CD4-positive, alpha-beta T cell treated with Interleukin-4 for 1 hour (primary cell): ENCODE data around the gene SLC25A6.
"Not testable (repeated sequence)": the region's sequence is repeated elsewhere in the genome, so short reads cannot be mapped to it uniquely, and the experiment has no call there.

Experiments used
- DNase-seq, 2 donors: peaks; one replicate each; pipeline ENCODE4 v3.0.0-alpha.2; 2020 to 2022

The SLC25A6 gene

DNA sequence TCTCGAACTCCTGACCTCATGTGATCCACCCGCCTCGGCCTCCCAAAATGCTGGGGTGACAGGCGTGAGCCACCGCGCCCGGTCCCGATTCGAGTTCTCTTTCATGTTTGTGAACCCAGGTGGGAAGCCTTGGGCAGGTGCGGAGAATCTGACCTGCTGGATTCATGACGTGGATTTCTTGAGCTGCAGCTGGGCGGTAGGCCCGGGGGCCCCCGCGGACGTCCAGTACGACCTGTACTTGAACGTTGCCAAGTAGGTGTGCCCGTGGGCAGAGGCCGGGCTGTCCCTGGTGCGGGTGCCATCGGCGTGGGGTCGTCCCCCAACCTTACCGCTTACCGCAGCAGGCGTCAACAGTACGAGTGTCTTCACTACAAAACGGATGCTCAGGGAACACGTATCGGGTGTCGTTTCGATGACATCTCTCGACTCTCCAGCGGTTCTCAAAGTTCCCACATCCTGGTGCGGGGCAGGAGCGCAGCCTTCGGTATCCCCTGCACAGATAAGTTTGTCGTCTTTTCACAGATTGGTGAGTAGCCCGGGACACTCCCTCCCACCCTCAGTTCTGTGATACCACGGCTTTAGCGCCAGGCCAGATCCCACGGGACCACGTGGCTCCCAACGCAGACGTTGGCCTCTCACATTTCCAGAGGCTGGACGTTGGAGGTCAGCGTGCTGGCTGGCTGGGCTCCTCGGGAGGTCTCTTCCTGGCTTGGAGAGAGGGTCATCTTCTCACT lies 39.8 kb downstream of the SLC25A6 start:
- DNase-seq, result no peak

DNA sequence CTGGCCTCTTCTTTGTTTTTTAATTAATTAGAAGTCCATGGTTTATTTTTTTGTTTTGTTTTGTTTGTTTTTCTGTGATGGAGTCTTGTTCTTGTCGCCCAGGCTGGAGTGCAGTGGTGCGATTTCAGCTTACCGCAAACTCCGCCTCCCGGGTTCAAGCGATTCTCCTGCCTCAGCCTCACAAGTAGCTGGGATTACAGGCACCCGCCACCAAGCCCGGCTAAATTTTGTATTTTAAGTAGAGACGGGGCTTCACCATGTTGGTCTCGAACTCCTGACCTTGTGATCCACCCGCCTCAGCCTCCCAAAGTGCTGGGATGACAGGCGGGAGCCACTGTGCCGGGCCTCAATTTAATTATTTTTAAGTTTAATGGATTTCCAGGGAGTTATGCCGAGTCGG lies 42.3 kb downstream of the SLC25A6 start:
- not testable (repeated sequence) for DNase-seq

DNA sequence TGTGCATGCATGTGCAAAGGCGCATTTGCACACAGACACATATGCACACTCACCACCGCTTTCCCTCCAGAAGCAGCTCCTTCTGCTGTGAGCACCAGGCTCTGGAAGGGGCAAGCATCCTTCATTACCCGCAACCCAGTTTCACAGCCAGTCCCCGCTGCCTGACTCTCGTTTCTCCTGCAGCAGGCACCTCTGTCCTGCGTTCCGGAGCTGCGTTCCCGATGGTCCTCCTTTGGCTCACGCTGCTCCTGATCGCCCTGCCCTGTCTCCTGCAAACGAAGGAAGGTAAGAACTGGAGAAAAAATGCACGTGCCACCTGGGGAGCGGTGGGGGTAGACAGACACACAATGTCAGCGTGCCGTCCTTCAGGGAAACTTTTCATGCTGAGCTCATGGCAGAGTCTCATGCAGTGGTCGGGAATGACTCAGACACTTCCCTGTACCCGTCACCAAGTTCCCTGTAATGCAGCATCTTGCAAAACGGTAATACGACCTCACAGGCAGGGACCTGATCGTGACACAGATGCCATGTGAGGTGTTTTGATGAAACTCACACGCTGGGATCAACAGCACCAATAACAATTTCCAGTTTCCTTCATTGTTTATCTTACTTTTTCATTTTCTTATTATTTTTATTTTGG lies 50.2 kb downstream of the SLC25A6 start:
- DNase-seq, result peak in 1 of 2 donors; percentile 68

DNA sequence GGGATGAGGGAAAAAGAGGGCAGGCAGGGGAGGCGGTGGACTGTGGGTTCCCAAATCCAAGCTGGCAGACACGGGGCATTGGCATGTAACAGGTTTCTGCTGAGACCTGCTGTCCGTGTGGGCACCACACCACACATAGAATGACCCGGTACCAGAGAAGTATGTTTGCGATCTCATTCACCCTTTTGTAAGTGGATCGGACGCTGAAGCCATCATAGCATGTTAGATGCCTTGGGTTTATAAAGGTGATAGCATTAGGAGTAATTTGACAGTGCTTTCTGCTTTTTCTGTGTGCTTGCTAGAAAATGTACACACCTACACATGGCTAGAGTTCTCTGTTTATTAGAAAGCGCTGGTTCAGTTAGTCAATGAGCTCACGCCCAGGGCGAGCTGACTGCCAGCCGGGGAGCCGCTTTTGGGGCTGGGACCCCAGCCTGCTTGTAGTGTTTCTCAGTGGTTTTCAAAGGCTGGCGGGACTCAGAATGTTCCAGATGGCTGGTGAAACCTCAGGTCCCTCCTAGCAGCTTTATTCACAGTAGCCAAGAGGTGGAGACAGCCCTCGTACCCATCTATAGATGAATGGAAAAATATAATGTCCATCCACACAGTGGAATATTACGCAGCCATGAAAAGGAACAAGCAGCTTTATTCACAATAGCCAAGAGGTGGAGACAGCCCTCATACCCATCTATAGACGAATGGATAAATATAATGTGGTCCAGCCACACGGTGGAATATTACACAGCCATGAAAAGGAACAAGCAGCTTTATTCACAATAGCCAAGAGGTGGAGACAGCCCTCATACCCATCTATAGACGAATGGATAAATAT lies 54.7 kb downstream of the SLC25A6 start:
- no peak for DNase-seq

DNA sequence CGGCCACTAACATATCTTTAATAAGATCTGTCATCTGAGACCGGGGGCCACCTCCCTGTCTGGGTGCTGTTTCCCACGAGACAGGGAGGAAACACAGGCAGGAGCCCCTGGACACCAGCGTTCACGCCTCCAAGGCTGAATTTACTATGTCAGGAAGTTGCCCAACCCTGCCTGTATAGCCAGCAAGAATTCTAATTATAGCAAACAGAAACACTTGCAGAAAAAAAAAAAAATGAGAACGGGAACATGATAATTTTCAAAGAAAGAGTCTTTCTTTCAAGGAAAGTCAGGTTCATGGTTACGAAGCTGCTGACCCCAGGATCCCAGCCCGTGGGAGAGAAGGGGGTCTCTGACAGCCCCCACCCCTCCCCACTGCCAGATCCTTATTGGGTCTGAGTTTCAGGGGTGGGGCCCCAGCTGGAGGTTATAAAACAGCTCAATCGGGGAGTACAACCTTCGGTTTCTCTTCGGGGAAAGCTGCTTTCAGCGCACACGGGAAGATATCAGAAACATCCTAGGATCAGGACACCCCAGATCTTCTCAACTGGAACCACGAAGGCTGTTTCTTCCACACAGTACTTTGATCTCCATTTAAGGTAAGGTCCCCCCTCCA lies 55.5 kb downstream of the SLC25A6 start, which contains the start of gene IL3RA:
IL3RA (plus strand) TSS at position 455 of the 613 bp plus-strand sequence. CDS start 4,981 bp downstream, outside the sequence.
- DNase-seq, result peak; percentile 28 to 84
